Motor neuron (in vitro differentiated cells): ENCODE results near the gene DOCK1. TPM values are rescaled to one million over a fixed set of nuclear protein-coding genes. Genes with fewer than 3 reads are reported as not detected.
A peak's percentile ranks its signal among the peaks of the same experiment; 100 is the strongest.

Experiments
- ATAC-seq, 8 experiments: fragments of 200-7000 bp; cut with Tn5 transposase; replicated peaks in 6 of 8; 2 replicates each; pipeline ENCODE4 v1.8.0; 2021; ENCODE audit warnings: mild to moderate bottlenecking in 8 of 8, moderate library complexity in 8 of 8
- H3K27ac ChIP-seq, 2 donors: fragments of 250-450 bp; sonication (Bioruptor Pico); 2 replicates each; pipeline ENCODE4 v1.9.0; 2021; ENCODE audit warnings: antibody characterized with exemption in 2 of 2, mild to moderate bottlenecking in 2 of 2, moderate library complexity in 1 of 2
- H3K4me1 ChIP-seq, 2 donors: fragments of 250-450 bp; sonication (Bioruptor Pico); replicated peaks in 1 of 2; 2 replicates each; pipeline ENCODE4 v1.6.1; 2021; ENCODE audit warnings: antibody characterized with exemption in 2 of 2, mild to moderate bottlenecking in 2 of 2, moderate library complexity in 1 of 2
- H3K4me3 ChIP-seq, 5 donors: fragments of 250-450 bp; sonication (Bioruptor Pico); 2 replicates each; pipeline ENCODE4 v1.9.0; 2021; ENCODE audit warnings: antibody characterized with exemption in 5 of 5, mild to moderate bottlenecking in 5 of 5, moderate library complexity in 4 of 5
- WGBS, 10 experiments: fragments of 450-650 bp; shearing (Covaris generic); methylation state at CpG; one replicate each; pipeline ENCODE4 v1.0.0; 2022; 5-methylcytosine and 5-hydroxymethylcytosine counted together
- in situ Hi-C, 9 experiments: fragments of 400-800 bp; cut with MboI; loops; one replicate each; pipeline ENCODE4 v1.15.0; 2021; ENCODE audit warnings: low sequenced_read_pairs in 9 of 9, low pct_unique_long_range_greater_than_20kb in 2 of 9; ENCODE audit not compliant: unreplicated experiment in 9 of 9
- total RNA-seq, 8 experiments: library from RNA; unstranded; fragments of 300-600 nt; gene quantifications; 2 replicates each; pipeline versions ENCODE4 v1.2.3 to v1.2.4, GENCODE V29; 2022

The DOCK1 gene
- total RNA-seq, 8 experiments from 2014 or later = 8.8 to 85.4 (median 23.0) TPM

- no peak for ATAC-seq
- Histone ChIP-seq H3K4me3 (no peak overlapping the region), H3K4me1 (peaks cover 6 to 11% of the 10 kb centered on the region in 2 donors), H3K27ac (no peak overlapping the region)
- in situ Hi-C loops = no loop called here
- WGBS, 10 experiments = 33 to 100% (median 80%) methylated on average over 1 of the region's 6 CpGs; no CpG with 5 or more reads in 7 of the 10 experiments
Observed at GRCh38 chr10:127407551-127407950, 502.3 kb downstream of the DOCK1 start.

DNA sequence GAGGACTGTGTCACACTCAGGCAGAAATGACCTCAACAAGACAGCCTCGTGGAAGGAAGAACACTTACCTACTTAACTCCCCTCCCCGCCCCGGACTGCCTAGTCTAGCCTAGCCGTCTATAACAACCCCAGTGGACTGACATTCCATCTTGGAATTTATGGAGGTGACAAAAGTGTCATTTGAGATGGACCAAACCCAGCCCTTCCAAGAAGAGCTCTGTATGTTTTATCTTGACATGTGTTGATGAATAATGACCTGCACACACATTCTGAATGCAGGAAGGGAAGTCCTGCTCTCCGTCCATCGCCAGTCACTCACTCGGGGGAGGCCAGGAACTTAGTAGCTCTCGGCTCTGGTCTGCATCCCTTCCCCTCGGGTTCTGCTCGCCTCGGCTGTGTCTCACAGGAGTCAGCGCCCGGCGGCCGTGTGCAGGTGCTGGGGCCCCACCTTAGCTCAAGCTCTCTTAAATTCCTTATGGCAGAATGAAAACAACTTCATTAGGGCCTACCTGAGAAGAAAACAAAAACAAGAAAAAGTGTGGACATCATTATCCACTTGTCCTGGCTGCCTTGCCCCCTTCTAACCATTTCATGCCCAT lies 503.0 kb downstream of the DOCK1 start:
- WGBS, 10 experiments = 80 to 100% (median 90%) methylated on average over 1 to 13 of the region's 15 CpGs; no CpG with 5 or more reads in 3 of the 10 experiments
- Histone ChIP-seq H3K27ac (no peak overlapping the region), H3K4me1 (peaks cover 6 to 11% of the 10 kb centered on the region in 2 donors), H3K4me3 (no peak overlapping the region)
- peak in 3 of 8 experiments; percentile 41 to 52 (median 41) for ATAC-seq
- in situ Hi-C loops = no loop called here

DNA sequence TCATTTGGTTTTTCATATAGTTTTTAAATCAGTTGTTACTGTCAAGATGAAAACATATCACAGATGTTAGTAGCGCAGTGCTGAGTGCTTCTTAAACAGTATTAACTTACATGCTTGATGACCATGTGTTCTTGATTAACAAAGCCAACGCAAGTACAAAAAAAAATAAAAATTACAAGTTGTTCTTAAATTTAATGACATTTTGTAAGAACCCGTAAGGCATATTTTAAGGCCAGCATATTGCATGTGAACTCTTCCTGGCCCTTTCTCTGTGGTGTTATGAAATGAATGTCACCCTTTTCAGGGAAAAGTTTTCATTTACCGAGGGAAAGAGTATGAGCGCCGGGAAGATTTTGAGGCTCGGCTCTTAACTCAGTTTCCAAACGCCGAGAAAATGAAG lies 503.5 kb downstream of the DOCK1 start:
- H3K4me1 ChIP-seq = peaks cover 6 to 11% of the 10 kb centered on the region in 2 donors
- no peak overlapping the region for H3K4me3 ChIP-seq
- ATAC-seq = no peak
- in situ Hi-C loops = no loop called here
- H3K27ac ChIP-seq = no peak overlapping the region
- WGBS, 10 experiments = 42 to 100% (median 93%) methylated on average over 1 to 9 of the region's 9 CpGs; no CpG with 5 or more reads in 1 of the 10 experiments

- peak in 5 of 8 experiments; percentile 25 to 39 (median 36) for ATAC-seq
- in situ Hi-C loops = no loop called here
- WGBS, 10 experiments = 68 to 100% (median 91%) methylated on average over 1 to 6 of the region's 9 CpGs; no CpG with 5 or more reads in 1 of the 10 experiments
Observed at GRCh38 chr10:127410030-127410429, 504.8 kb downstream of the DOCK1 start.

DNA sequence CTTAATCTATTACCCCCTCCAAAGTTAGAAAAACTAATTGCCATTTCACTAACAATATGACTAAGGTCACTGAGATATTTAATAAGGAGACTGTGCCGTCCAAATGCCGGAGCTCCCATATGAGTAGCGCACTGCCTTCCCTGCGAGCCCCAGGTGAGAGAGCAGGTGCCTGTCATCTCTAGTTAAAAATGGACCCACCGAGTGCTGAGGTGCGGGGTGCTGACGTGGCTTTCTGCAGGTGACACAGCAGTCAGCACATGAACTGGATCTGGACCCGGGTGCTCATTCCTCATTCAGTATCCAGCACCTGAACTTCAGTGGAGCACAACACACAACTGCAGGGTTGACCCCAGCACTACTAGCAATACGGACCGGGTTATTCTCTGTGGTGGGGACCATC lies 505.8 kb downstream of the DOCK1 start:
- WGBS, 10 experiments = 90 to 100% (median 100%) methylated on average over 2 to 8 of the region's 10 CpGs; no CpG with 5 or more reads in 3 of the 10 experiments
- no peak for ATAC-seq
- Histone ChIP-seq H3K4me1 (peaks cover 9 to 19% of the 10 kb centered on the region in 2 donors), H3K4me3 (no peak overlapping the region), H3K27ac (no peak overlapping the region)
- in situ Hi-C loops = no loop called here

More at GRCh38 chr10:127410030-127410429, 504.8 kb downstream of the DOCK1 start:
- H3K27ac ChIP-seq = no peak overlapping the region
- H3K4me1 ChIP-seq = peaks cover 6 to 11% of the 10 kb centered on the region in 2 donors
- no peak overlapping the region for H3K4me3 ChIP-seq

- H3K27ac ChIP-seq = no peak overlapping the region
Observed at GRCh38 chr10:127413326-127413725, 508.1 kb downstream of the DOCK1 start.

DNA sequence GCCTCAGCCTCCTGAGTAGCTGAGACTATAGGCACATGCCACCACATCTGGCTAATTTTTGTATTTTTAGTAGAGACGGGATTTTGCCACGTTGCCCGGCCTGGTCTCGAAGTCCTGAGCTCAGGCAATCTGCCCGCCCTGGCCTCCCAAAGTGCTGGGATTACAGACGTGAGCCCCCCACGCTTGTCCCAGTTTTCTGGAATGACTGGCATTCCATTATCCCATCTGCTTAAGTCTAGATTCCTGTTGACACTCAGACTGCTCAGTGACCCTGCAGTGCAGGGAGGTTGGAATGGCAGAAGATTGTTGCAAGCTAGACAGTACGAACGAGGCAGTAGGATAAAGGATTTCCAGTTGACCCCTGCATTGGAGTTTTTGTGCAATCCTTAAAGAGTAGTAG lies 508.8 kb downstream of the DOCK1 start:
- peaks cover 17 to 35% of the 10 kb centered on the region in 2 donors for H3K4me1 ChIP-seq
- no peak overlapping the region for H3K27ac ChIP-seq
- no peak for ATAC-seq
- no peak overlapping the region for H3K4me3 ChIP-seq
- WGBS, 10 experiments = 73 to 100% (median 88%) methylated on average over 2 to 7 of the region's 9 CpGs; no CpG with 5 or more reads in 4 of the 10 experiments
- in situ Hi-C loops = no loop called here

More at GRCh38 chr10:127413326-127413725, 508.1 kb downstream of the DOCK1 start:
- in situ Hi-C loops = no loop called here
- peaks cover 17 to 33% of the 10 kb centered on the region in 2 donors for H3K4me1 ChIP-seq
- ATAC-seq = no peak
- no peak overlapping the region for H3K4me3 ChIP-seq
- 92 to 100% (median 94%) methylated on average over 2 to 9 of the region's 11 CpGs; no CpG with 5 or more reads in 5 of the 10 experiments for WGBS, 10 experiments

GRCh38 chr10:127415116-127415515 lies 509.9 kb downstream of the DOCK1 start:
- in situ Hi-C loops = no loop called here
- H3K4me1 ChIP-seq = peaks cover 17 to 29% of the 10 kb centered on the region in 2 donors
- H3K4me3 ChIP-seq = no peak overlapping the region
- no peak for ATAC-seq
- WGBS, 10 experiments = 80 to 94% (median 90%) methylated on average over 1 to 5 of the region's 9 CpGs; no CpG with 5 or more reads in 1 of the 10 experiments
- no peak overlapping the region for H3K27ac ChIP-seq

DNA sequence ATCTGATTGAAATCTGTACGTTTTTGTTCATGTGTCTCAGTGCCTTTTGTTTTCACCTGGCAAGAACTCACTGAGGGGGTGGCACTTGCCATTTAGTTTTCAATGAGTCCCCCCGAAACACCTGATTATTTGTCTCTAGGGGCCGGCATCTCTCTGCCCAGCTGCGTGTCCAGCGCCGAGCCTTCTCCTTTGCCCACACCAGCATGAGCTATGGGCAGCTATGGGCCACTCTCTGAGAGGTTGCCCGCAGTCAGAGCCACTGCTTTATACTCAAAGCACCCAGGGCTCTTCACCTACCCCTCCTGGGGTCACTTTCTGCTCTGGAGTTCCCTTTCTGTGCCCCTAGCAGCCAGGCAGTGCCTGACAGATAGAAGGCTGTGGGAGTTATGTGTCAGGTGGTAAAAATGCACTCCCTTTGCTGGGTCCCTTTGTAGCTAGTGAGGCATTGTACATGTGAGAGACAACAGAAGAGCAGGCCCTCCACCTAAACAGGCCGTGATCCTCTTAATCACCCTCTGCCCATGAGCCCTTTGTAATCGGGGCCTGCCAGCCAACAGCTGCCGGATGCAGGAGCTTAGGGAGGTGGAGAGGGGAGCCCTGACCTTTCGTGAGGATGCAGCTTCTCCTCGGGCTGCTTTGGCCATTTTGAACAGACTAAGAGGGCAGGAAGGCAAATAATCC lies 510.8 kb downstream of the DOCK1 start:
- Histone ChIP-seq H3K27ac (no peak overlapping the region), H3K4me3 (no peak overlapping the region), H3K4me1 (peaks cover 11 to 24% of the 10 kb centered on the region in 2 donors)
- ATAC-seq = peak in 5 of 8 experiments; percentile 66 to 72 (median 67)
- 44 to 95% (median 66%) methylated on average over 1 to 8 of the region's 12 CpGs; no CpG with 5 or more reads in 3 of the 10 experiments for WGBS, 10 experiments
- in situ Hi-C loops = no loop called here

DNA sequence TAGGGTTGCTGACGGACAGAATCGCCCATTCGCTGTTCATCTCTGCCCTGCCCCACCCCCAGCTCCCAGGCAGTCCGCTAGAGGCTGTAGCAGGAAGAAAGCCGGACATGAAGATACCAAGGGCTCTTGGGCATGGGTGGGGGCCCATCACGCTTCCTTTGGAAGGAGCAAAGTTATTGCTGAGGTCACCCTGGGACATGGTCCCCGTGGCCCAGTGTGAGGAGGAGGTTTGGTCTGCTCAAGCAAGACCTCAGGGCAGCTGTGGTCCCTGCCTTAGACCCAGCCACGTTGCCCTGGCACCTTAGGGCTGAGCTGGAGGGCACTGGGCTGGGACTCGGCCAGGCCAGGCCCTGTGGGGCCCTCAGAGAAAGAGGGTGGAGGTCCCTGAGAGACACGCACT lies 511.8 kb downstream of the DOCK1 start:
- in situ Hi-C loops = no loop called here
- Histone ChIP-seq H3K4me3 (no peak overlapping the region), H3K27ac (no peak overlapping the region), H3K4me1 (peaks cover 11 to 24% of the 10 kb centered on the region in 2 donors)
- ATAC-seq = no peak
- WGBS, 10 experiments = 33 to 100% (median 80%) methylated on average over 1 to 5 of the region's 10 CpGs; no CpG with 5 or more reads in 5 of the 10 experiments

- no peak overlapping the region for H3K4me3 ChIP-seq
- H3K27ac ChIP-seq = no peak overlapping the region
- H3K4me1 ChIP-seq = peaks cover 11 to 27% of the 10 kb centered on the region in 2 donors
- WGBS, 10 experiments = 85 to 100% (median 99%) methylated on average over 1 to 10 of the region's 12 CpGs; no CpG with 5 or more reads in 2 of the 10 experiments
- in situ Hi-C loops = no loop called here
- ATAC-seq = peak in 7 of 8 experiments; percentile 23 to 79 (median 56)
Observed at GRCh38 chr10:127417686-127418401, 512.6 kb downstream of the DOCK1 start.

DNA sequence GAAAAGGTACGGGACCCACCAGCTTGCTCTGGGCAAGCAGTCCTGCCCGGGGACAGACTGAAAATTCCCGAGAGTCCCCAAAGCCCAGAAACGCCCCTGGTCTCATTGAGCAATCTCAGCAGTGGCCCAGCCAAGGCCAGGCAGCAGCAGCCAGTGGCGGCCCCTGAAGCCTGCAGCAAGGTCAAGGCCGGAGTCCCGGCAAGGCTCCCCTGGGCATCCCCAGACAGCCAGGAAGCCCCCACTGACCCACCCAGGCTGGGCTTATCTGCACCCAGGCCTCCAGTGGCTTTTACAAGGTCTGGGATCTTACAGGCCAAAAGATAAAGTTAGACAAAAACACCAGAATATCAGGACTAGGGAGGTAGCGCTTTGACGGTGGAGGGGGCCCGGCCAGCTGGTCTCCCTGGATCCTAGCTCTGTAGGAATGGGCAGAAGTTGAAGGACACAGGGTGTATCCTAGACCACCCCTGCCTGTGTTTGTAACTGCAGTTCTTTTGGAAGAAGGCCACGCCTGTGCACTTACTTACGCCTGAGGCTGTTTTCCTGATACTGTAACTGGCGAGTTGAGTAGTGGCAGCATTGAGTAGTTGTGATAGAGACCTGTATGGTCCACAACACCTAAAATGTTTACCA lies 513.4 kb downstream of the DOCK1 start:
- Histone ChIP-seq H3K27ac (no peak overlapping the region), H3K4me1 (peaks cover 15 to 33% of the 10 kb centered on the region in 2 donors), H3K4me3 (no peak overlapping the region)
- in situ Hi-C loops = no loop called here
- ATAC-seq = no peak
- 80 to 100% (median 93%) methylated on average over 1 to 7 of the region's 13 CpGs; no CpG with 5 or more reads in 4 of the 10 experiments for WGBS, 10 experiments
